Measurements from ENCODE around the gene FMNL1.

Gene FMNL1

GRCh38 chr17:45222996-45223538, 1.4 kb downstream of the FMNL1 start:
- DNase-seq, result no peak

DNA sequence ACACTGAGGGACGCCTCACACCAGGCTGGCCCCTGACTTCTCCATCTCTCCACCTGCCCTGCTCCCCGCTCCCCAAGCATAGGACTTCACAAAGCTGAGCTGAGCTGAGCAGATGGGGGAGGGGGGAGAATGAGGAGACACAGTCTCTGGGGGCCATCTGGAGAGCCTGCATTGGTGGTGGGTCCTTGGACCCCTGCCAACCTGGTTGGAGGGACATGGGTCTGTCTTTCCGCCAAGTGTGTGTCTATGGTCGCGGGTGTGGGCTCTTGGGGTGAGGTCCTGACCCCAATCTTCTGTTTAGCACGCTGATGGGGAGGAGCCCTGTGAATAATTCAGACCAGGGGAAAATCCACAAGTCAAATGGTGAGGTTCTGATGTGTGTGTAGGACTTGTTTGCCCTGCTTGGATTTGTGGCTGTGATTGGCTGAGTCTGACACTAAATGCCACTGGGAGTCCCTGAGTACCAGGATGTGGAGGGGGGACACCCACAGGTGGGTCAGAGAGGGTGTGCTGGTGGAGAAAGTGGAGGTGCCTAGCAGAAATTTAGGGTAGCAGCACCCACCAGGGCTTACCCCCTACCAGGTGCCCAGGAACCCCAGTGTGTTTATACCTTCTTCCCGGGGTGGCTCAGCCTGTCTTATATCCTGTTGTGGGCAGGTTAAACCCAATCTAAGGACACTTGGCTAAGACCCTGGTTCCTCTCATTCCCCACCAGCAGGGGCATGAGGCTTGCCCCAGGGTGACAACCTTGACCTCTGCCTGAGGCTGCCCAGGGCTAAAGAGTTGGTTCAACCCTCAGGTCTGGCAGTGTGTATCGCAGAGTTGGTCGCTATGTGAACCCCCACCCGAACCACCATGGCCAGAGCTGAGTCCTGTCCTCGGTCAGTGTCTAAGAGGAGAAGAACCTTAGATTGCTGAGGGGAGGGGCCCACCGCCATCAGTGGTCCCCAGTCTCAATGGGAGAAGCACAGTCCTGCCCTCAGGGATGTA, 2.1 kb downstream of the FMNL1 start:
- no peak for DNase-seq

GRCh38 chr17:45224671-45225050, 3.0 kb downstream of the FMNL1 start:
- no peak for DNase-seq

DNA sequence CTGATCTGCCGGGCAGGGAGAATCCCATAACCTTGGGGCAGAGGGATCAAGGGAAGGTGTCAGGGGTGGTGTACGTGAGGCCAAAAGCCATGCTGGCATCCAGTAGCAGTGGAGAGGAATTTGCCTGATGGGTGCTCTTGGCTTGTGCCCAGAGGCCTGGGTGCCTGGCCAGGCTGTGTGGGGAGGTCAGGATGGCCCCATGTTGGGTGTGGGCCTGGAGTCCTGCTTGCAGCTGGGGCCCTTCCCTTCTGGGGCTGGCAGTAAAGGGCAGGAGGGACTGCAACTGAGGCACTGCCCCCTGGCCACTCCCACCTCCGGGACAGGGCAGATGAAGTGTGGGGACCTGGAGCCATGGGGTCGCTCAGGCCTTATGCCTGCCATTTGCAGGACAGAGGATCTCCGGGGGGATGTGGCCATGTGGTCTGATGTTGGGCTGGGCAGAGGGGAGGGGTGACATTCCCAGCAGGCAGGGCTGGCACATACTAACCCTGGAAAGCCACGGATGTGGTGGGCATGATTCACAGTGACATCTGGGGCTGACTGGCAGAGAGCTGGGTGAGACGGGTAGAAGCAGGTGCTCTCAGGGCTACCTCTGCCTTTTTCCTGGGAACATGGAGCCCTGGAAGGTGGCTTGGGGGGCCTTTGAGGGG, 3.5 kb downstream of the FMNL1 start:
- no peak for DNase-seq

DNA sequence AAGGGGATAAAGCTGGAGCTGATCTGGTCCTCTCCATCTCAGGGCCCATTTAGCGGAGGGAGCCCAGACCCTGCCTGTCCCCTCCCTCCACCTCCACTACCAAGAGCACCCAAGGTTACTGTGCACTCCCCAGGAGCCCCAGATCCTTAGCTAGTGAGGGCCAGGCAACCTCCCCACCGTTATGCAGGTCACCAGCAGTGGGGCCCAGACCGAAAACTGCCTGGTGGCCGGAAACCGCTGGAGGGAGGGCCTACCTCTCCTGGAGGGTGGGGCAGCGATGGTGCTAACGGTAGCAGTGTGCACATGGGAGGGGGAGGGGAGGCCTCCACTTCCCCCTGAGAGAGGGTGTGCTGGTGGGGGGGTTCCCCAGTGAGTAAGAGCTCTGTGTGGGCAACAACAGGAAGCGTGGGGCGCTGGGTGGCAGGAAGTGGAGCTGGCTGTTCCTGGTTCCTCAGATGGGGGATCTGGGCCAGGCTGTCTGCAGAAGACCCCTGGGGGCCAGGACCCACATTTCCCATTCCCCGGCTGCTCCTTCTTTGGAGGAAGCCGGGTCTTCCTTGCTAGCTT, 4.4 kb downstream of the FMNL1 start:
- no peak for DNase-seq

GRCh38 chr17:45226576-45226975, 4.9 kb downstream of the FMNL1 start:
- DNase-seq, result no peak

DNA sequence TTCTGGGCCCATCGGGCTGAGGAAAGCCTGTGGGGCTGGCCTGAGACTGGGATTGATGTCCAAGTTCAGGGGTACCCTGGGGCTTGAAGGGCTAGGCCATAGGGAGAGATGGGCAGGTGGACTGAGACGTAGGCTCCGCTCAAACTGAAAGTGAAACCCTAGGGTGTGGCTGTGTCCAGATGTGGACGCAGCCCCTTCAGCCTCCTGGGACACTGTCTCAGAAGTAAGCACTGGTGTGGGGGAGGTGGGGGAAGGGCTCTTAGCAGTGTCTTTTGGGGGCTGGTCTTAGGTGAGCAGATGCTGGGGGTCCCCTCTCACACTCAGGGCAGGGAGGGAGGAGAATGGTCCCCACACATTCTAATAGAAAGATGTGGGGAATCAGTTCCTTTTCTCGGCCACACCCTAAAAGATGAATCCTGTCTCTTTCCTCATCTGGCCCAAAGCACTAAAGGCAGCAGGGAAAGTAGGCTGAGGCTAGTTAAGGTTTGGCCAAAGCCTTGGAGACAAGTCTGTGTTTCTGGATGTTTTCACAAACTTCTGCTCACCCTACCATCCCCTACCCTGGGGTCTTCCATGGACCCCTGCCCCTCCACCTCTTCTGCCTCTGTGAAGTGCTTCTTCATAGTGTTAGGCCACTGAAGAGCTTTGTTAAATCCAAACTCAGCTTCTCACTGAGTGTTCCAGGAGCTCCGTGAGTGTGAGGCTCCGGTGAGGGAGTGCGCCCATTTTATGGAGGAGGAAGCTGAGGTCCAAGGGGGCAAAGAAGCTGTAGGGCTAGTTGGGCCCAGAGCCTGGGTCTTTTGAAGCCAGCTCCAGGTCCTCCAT, 5.6 kb downstream of the FMNL1 start:
- DNase-seq, result no peak

GRCh38 chr17:45227926-45228762, 6.5 kb downstream of the FMNL1 start:
- no peak for DNase-seq

DNA sequence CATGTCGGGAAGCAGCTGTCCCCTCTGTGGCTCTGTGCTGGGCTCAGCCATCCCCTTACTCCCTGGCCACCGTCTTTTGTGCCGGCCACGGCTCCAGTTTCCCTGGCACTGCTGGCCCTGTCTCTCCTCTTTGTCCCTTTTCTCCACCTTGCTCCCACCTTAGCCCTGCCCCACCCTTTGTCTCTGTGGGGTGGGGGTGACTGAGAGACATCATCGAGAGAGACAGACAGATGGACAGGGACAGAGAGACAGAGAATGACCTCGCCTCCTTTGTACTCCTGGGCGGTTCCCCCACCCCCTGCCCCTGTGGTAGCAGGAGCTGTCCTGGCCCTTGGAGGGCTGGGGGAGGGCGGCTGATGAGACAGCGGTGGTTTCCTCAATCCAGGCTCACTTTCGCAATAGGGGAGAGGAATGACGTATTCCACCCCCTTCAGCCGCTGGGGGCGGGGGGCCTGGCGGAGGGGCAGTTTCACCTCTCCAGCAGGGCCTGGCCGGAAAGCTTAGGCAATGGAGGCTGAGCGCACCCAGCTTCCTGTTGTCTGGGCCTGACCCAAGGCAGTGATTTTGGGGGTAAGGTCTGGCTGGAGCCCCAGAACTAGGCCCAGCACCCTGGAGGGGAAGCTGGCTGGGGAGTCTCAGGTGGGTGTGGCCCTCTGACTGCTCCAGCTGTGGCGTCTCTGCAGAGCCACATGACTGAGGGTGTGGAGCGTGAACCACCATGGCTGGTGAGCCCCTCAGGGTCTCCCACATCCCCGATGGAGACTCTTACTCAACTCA, 7.3 kb downstream of the FMNL1 start:
- DNase-seq, result no peak

- no peak for DNase-seq
These were observed 8.2 kb downstream of the FMNL1 start for GRCh38 chr17:45229681-45230409.

DNA sequence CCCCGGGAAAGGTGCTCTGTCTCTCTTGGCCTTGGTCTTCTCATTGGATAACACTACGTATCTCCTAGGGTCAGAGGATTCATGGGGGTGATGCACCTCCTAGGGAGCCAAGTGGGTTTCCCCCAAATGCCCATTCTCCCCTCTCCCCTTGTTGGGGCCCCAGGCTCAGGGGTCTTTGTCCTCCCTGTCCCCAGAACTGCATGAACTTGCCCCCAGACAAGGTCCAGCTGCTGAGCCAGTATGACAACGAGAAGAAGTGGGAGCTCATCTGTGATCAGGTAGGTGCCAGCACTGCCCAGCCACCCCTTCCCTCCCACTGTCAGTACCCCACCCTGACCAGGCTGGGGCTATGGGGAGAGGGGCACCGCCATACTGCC, 8.7 kb downstream of the FMNL1 start:
- no peak for DNase-seq

DNA sequence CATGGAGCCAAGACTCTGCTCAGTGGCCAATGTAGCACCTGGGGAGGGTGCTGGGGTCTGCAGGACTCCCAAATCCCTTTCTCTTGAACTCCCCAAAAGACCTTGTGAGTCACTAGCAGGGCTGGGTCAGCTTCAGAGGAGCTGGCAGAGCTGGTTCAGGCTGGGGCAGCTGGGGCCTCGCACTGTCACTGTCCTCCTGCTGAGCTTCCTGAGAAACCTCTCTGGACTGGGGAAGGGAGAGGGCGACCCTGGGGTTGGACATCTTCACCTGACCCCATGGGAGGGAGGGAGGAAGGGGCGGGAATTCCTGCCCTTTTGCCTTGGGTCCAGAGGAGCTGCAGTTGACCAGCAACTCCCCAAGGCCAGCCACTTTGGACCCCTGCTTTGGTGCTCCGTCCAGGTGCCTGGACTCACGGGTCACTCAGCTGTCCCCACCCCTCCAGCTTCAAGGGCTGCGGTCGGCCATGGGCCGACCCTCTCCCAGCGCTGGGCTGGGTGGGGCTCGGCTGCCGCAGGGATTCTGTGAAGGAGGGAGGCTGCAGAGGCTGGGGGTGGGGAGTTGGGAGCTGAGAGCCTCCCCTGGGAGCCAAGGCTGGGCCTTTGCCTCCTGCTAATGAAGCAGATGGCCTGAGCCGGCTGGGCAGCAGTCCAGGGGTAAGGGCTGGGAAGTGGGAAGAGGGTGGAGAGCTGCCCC, 9.2 kb downstream of the FMNL1 start:
- no peak for DNase-seq

GRCh38 chr17:45231481-45232116, 9.9 kb downstream of the FMNL1 start:
- DNase-seq, result no peak

- DNase-seq, result no peak
These were observed 11.1 kb downstream of the FMNL1 start for GRCh38 chr17:45232514-45233422.

DNA sequence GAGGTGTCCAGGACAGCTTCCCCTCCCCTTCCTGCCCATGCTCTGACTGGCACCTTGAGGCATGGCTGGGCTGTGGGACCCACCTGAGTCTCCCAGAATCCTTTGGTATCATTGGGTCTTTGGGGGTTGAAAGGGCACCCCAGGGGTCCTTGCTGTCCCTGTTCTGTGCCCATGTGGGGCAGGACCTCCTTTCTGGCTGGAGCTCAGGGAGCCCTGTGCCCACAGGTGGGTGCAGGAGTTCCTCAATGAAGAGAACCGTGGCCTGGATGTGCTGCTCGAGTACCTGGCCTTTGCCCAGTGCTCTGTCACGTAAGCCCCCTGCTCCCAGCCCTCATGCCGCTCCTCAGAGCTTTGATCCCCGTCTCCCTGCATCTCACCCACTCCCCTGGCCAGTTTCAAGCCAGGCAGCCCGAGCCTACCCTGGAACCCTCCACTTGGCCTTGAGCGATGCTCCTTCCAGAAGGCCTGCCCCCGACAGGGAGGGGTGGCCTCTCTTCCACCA, 11.8 kb downstream of the FMNL1 start:
- DNase-seq, result no peak

DNA sequence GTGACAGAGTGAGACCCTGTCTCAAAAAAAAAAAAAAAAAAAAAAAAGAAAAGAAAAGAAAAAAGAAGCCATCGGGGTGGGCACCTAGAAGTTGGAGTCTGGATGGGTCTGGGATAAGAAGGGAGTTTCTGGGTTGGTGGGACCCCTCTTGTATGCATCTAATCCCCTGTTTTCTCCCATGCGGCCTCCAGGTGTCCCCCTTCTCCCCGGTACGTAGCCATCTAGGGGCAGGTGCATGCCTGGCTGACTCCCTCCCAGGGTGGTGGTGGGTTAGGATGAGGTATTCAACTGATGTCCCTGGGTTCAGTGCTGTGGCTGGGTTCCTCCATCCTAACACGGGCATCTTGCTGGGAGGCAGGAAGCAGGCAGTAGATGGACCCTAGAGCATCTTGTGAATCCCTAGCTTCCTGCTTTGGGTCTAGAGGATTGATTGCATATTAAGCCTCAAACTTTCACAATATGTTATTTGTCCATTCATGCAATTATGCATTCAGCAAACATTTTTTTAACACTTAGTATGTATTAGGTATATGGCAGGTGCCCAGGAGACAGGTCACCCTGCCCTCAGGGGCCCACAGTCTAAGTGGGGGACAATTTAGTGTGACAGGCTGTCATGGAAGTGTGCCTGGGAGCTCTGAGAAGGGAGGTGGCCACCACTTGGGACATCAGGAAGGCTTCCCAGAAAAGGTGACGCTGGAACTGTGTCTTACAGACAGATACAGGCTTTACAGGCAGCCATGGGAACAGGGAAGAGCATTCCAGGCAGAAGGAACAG, 13.1 kb downstream of the FMNL1 start:
- no peak for DNase-seq

Data from DMS153 (cell line).